CD4-positive, CD25-positive, alpha-beta regulatory T cell (primary cell): ENCODE data around the gene JARID2. TPM values are rescaled to one million over a fixed set of nuclear protein-coding genes. Genes with fewer than 3 reads are reported as not detected.
A peak's percentile ranks its signal among the peaks of the same experiment; 100 is the strongest.

Experiments
- ATAC-seq, 2 donors: fragments of 150-1000 bp; cut with Tn5 transposase; one replicate each; pipeline ENCODE4 v1.10.0; 2021; ENCODE audit warnings: low read depth in 2 of 2, moderate number of reproducible peaks in 2 of 2, moderate library complexity in 1 of 2
- DNase-seq, 3 donors: peaks; one replicate each; pipeline versions ENCODE4 v3.0.0 to v3.0.0-alpha.2; 2012 to 2022; ENCODE audit warnings: mixed read lengths in 1 of 3
- H3K27ac ChIP-seq: one replicate; pipeline ENCODE4 v1.7.0; 2013; ENCODE audit warnings: mild to moderate bottlenecking, low read length; ENCODE audit not compliant: insufficient read depth, poor library complexity, severe bottlenecking
- H3K27me3 ChIP-seq: one replicate; pipeline ENCODE4 v1.7.0; 2013; ENCODE audit warnings: low read length; ENCODE audit not compliant: control insufficient read depth, insufficient read depth
- H3K36me3 ChIP-seq: one replicate; pipeline ENCODE4 v1.7.0; 2013; ENCODE audit warnings: mild to moderate bottlenecking, low read length, moderate library complexity; ENCODE audit not compliant: control insufficient read depth, insufficient read depth
- H3K4me1 ChIP-seq: 2 replicates; pipeline ENCODE4 v1.7.0; 2013; ENCODE audit warnings: mild to moderate bottlenecking, low read length; ENCODE audit not compliant: insufficient read depth, control insufficient read depth, poor library complexity, severe bottlenecking
- H3K4me3 ChIP-seq: one replicate; pipeline ENCODE4 v1.7.0; 2013; ENCODE audit warnings: low read depth, mild to moderate bottlenecking, low read length, moderate library complexity
- H3K9me3 ChIP-seq, 2 experiments: 1 replicate in 1 of 2; 2 replicates in 1 of 2; pipeline ENCODE4 v1.7.0; 2013; ENCODE audit warnings: low read length in 2 of 2, mild to moderate bottlenecking in 1 of 2, moderate library complexity in 1 of 2; ENCODE audit not compliant: control insufficient read depth in 2 of 2
- H3K27ac Mint-ChIP-seq, 3 donors: one replicate each; pipeline ENCODE4 v1.8.0; 2020 to 2022; ENCODE audit warnings: mild to moderate bottlenecking in 3 of 3, mixed read lengths in 3 of 3, moderate library complexity in 2 of 3
- H3K27me3 Mint-ChIP-seq: one replicate; pipeline ENCODE4 v1.8.0; 2022; ENCODE audit warnings: mild to moderate bottlenecking, mixed read lengths
- H3K36me3 Mint-ChIP-seq: one replicate; pipeline ENCODE4 v1.8.0; 2020; ENCODE audit warnings: mixed read lengths
- H3K4me1 Mint-ChIP-seq, 4 donors: one replicate each; pipeline ENCODE4 v1.8.0; 2020 to 2022; ENCODE audit warnings: mixed read lengths in 4 of 4, mild to moderate bottlenecking in 1 of 4
- H3K4me3 Mint-ChIP-seq, 4 donors: one replicate each; pipeline ENCODE4 v1.8.0; 2020 to 2022; ENCODE audit warnings: mild to moderate bottlenecking in 4 of 4, mixed read lengths in 4 of 4, moderate library complexity in 3 of 4
- H3K9me3 Mint-ChIP-seq, 7 donors: one replicate each; pipeline ENCODE4 v1.8.0; 2020 to 2022; ENCODE audit warnings: mixed read lengths in 7 of 7, mild to moderate bottlenecking in 3 of 7, moderate library complexity in 2 of 7
- polyA plus RNA-seq, 4 donors: library from polyadenylated mRNA; unstranded; fragments of 300-500 nt; fragmentation: Illumina TruSeq; gene quantifications; one replicate each; pipeline ENCODE4 v1.2.3, GENCODE V29; 2021
- total RNA-seq: library from RNA; stranded (reverse); gene quantifications from one replicate; pipeline ENCODE4 v1.2.3, GENCODE V29; 2022

The JARID2 gene
- total and polyA plus RNA-seq, 5 donors from 2014 or later: 4.1 to 26.1 (median 5.6) TPM

DNA sequence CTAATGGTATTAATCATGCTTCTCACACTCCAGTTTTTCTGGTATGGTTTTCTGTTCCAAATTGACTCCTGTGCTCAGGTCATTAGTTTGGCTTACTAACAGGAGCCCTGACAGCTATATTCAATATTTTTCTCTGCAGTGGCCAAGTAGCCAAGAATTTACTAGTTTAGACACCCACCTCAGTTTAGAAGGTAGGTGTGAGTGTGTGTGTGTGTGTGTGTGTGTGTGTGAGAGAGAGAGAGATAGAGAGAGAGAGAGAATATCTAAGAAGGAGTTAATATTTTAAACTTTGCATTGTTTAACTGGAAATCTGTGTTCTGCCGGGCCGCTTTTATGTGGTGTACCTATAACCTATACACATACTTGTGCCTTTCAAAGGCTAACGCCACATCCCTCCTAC lies 18.5 kb downstream of the JARID2 start:
- ATAC-seq (no peak), DNase-seq (no peak)
- Histone ChIP-seq H3K27ac (no peak overlapping the region), H3K27me3 (no peaks in the 10 kb centered on the region), H3K4me1 (peaks cover 36% of the 10 kb centered on the region), H3K4me3 (peak overlapping the region; percentile 43), H3K36me3 (no peaks in the 10 kb centered on the region), H3K9me3 (no peaks in the 10 kb centered on the region)
- no peaks in the 10 kb centered on the region for H3K36me3 Mint-ChIP-seq
- peak overlapping the region in 2 of 3 donors; percentile 34 to 68 for H3K27ac Mint-ChIP-seq
- H3K4me3 Mint-ChIP-seq: peak overlapping the region in 3 of 4 donors; percentile 17 to 64 (median 20)
- H3K4me1 Mint-ChIP-seq: peaks cover 49 to 85% (median 71%) of the 10 kb centered on the region in 4 donors
- H3K27me3 Mint-ChIP-seq: no peaks in the 10 kb centered on the region
- no peaks in the 10 kb centered on the region for H3K9me3 Mint-ChIP-seq

- Mint-ChIP-seq H3K27ac (peak overlapping the region in 1 of 3 donors; percentile 52), H3K36me3 (no peaks in the 10 kb centered on the region), H3K27me3 (no peaks in the 10 kb centered on the region), H3K4me3 (peak overlapping the region in 2 of 4 donors; percentile 11 to 52), H3K9me3 (no peaks in the 10 kb centered on the region), H3K4me1 (peaks cover 46 to 85% (median 67%) of the 10 kb centered on the region in 4 donors)
- Histone ChIP-seq H3K27ac (no peak overlapping the region), H3K4me1 (peaks cover 34% of the 10 kb centered on the region), H3K9me3 (no peaks in the 10 kb centered on the region), H3K4me3 (peak overlapping the region; percentile 43), H3K36me3 (no peaks in the 10 kb centered on the region), H3K27me3 (no peaks in the 10 kb centered on the region)
- ATAC-seq (no peak), DNase-seq (no peak)
These were observed 19.3 kb downstream of the JARID2 start for GRCh38 chr6:15264902-15265761.

DNA sequence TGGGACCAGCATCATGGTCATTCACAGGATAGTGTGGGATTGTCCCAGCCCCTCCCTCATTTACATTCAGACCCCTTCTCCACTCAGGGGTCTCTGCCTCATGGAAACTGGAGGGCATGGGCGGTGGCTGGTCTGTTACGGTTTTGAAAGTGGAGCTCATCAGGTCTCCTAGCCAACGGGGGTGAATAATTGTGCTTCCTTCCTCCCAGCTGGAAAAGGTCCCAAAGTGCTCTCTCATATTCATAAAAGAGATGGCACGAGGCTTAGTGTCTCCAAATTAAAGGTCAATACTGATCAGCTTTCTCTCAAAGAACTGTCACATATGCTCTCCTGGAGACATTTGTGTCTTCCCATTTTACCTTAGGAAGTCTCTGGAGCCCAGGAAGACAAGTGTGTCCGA lies 19.9 kb downstream of the JARID2 start:
- no peak overlapping the region for H3K27ac ChIP-seq
- no peaks in the 10 kb centered on the region for H3K27me3 Mint-ChIP-seq
- H3K4me1 ChIP-seq: peaks cover 31% of the 10 kb centered on the region
- DNase-seq (no peak), ATAC-seq (no peak)
- H3K27ac Mint-ChIP-seq: peak overlapping the region in 1 of 3 donors; percentile 5
- H3K27me3 ChIP-seq: no peaks in the 10 kb centered on the region
- no peak overlapping the region for H3K4me3 ChIP-seq
- H3K9me3 ChIP-seq: no peaks in the 10 kb centered on the region
- H3K4me1 Mint-ChIP-seq: peaks cover 43 to 84% (median 62%) of the 10 kb centered on the region in 4 donors
- no peaks in the 10 kb centered on the region for H3K36me3 ChIP-seq
- peak overlapping the region in 1 of 4 donors; percentile 2 for H3K4me3 Mint-ChIP-seq
- H3K36me3 Mint-ChIP-seq: no peaks in the 10 kb centered on the region
- no peaks in the 10 kb centered on the region for H3K9me3 Mint-ChIP-seq

GRCh38 chr6:15266423-15266996 lies 20.6 kb downstream of the JARID2 start:
- H3K27ac ChIP-seq: no peak overlapping the region
- no peaks in the 10 kb centered on the region for H3K36me3 Mint-ChIP-seq
- ATAC-seq: no peak

GRCh38 chr6:15267221-15267620 lies 21.4 kb downstream of the JARID2 start:
- DNase-seq: no peak
- Histone ChIP-seq H3K27me3 (no peaks in the 10 kb centered on the region), H3K4me3 (no peak overlapping the region), H3K36me3 (no peaks in the 10 kb centered on the region), H3K27ac (no peak overlapping the region), H3K9me3 (no peaks in the 10 kb centered on the region), H3K4me1 (peaks cover 31% of the 10 kb centered on the region)
- no peaks in the 10 kb centered on the region for H3K27me3 Mint-ChIP-seq
- peaks cover 48 to 90% (median 62%) of the 10 kb centered on the region in 4 donors for H3K4me1 Mint-ChIP-seq
- H3K4me3 Mint-ChIP-seq: peak overlapping the region in 1 of 4 donors; percentile 2
- ATAC-seq: no peak
- H3K9me3 Mint-ChIP-seq: no peaks in the 10 kb centered on the region
- no peaks in the 10 kb centered on the region for H3K36me3 Mint-ChIP-seq
- peak overlapping the region in 1 of 3 donors; percentile 18 for H3K27ac Mint-ChIP-seq

More at GRCh38 chr6:15266423-15266996, 20.6 kb downstream of the JARID2 start:
- Histone ChIP-seq H3K36me3 (no peaks in the 10 kb centered on the region), H3K9me3 (no peaks in the 10 kb centered on the region), H3K4me1 (peaks cover 31% of the 10 kb centered on the region), H3K4me3 (no peak overlapping the region), H3K27me3 (no peaks in the 10 kb centered on the region)
- H3K27ac Mint-ChIP-seq: peak overlapping the region in 1 of 3 donors; percentile 5
- H3K27me3 Mint-ChIP-seq: no peaks in the 10 kb centered on the region
- peak in 1 of 3 donors; percentile 35 for DNase-seq
- H3K4me3 Mint-ChIP-seq: peak overlapping the region in 1 of 4 donors; percentile 2
- no peaks in the 10 kb centered on the region for H3K9me3 Mint-ChIP-seq
- H3K4me1 Mint-ChIP-seq: peaks cover 47 to 85% (median 62%) of the 10 kb centered on the region in 4 donors

DNA sequence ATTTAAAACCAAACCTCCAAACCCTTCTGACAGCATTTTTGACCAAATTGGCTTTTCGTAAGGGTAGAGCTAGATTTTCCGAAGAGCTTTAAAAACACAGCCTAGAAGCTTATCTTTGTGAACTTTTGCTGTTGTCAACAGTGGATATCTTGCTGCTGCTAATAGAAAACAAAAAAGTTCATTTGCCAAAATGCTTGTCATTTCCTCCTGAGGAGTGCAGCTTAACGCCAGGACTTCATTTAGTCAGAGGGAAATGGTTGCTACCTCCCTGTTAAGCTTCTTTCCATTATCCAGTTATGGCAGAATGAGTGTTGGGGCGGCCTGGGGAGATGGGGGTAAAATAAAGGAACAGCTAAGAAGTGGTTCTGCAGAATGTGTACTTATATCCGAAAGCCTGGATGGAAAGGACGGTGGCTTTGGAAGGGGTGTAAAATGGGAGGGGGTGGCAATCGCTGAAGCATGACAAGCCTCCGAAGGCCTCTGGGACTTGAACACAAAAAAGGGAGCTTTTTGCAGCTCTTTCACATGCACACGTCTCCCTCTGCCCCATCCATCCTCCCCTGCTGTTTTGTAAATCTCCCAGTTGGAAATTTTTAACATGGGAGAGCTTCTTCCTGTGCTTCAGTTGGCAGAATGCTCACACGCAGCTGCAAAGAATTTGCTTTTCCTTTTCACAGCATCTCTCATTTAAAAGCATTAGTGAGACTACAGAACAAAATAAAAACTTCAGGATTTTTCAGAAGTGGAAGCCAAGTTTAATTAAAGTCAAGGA lies 22.5 kb downstream of the JARID2 start:
- H3K4me3 Mint-ChIP-seq: no peak overlapping the region
- Histone ChIP-seq H3K9me3 (no peaks in the 10 kb centered on the region), H3K27ac (no peak overlapping the region), H3K27me3 (no peaks in the 10 kb centered on the region), H3K4me1 (peaks cover 25% of the 10 kb centered on the region), H3K36me3 (no peaks in the 10 kb centered on the region), H3K4me3 (no peak overlapping the region)
- no peaks in the 10 kb centered on the region for H3K9me3 Mint-ChIP-seq
- no peaks in the 10 kb centered on the region for H3K36me3 Mint-ChIP-seq
- H3K27me3 Mint-ChIP-seq: no peaks in the 10 kb centered on the region
- peaks cover 52 to 91% (median 58%) of the 10 kb centered on the region in 4 donors for H3K4me1 Mint-ChIP-seq
- H3K27ac Mint-ChIP-seq: peak overlapping the region in 1 of 3 donors; percentile 65
- no peak for DNase-seq
- no peak for ATAC-seq

- Mint-ChIP-seq H3K9me3 (no peaks in the 10 kb centered on the region), H3K27me3 (no peaks in the 10 kb centered on the region), H3K27ac (no peak overlapping the region), H3K4me1 (peaks cover 51 to 90% (median 56%) of the 10 kb centered on the region in 4 donors), H3K4me3 (no peak overlapping the region), H3K36me3 (no peaks in the 10 kb centered on the region)
- H3K4me1 ChIP-seq: peaks cover 20% of the 10 kb centered on the region
- no peaks in the 10 kb centered on the region for H3K9me3 ChIP-seq
- no peaks in the 10 kb centered on the region for H3K36me3 ChIP-seq
- H3K4me3 ChIP-seq: no peak overlapping the region
- H3K27me3 ChIP-seq: no peaks in the 10 kb centered on the region
- no peak overlapping the region for H3K27ac ChIP-seq
- no peak for DNase-seq
- ATAC-seq: no peak
These were observed 23.1 kb downstream of the JARID2 start for GRCh38 chr6:15269011-15269410.
